H9 (cell line): Measurements from ENCODE around the gene PTTG2. TPM values are rescaled to one million over a fixed set of nuclear protein-coding genes. Genes with fewer than 3 reads are reported as not detected.

Source experiments
- DNase-seq: peaks from one replicate; pipeline ENCODE4 v3.0.0-alpha.2; 2017
- H2AFZ ChIP-seq: one replicate; pipeline ENCODE4 v1.6.1; 2013; ENCODE audit warnings: mild to moderate bottlenecking, low read length, control low read depth, moderate library complexity
- H2AK5ac ChIP-seq: 2 replicates; pipeline ENCODE4 v1.6.1; 2013; ENCODE audit warnings: low read length, control low read depth, mixed read lengths; ENCODE audit not compliant: insufficient read length
- H2BK120ac ChIP-seq: one replicate; pipeline ENCODE4 v1.6.1; 2013; ENCODE audit warnings: low read depth, mild to moderate bottlenecking, low read length, control low read depth, inconsistent platforms; ENCODE audit not compliant: poor library complexity, severe bottlenecking
- H2BK12ac ChIP-seq: 2 replicates; pipeline ENCODE4 v1.6.1; 2013; ENCODE audit warnings: low read length, control low read depth, mixed read lengths, low read depth; ENCODE audit not compliant: insufficient read length
- H2BK15ac ChIP-seq: 2 replicates; pipeline ENCODE4 v1.6.1; 2013; ENCODE audit warnings: low read depth, low read length, control low read depth
- H2BK20ac ChIP-seq: one replicate; pipeline ENCODE4 v1.6.1; 2013; ENCODE audit warnings: low read depth, mild to moderate bottlenecking, low read length, control low read depth, inconsistent platforms; ENCODE audit not compliant: poor library complexity, severe bottlenecking
- H2BK5ac ChIP-seq: 2 replicates; pipeline ENCODE4 v1.6.1; 2013; ENCODE audit warnings: low read length, control low read depth, mixed read lengths; ENCODE audit not compliant: insufficient read length
- H3K14ac ChIP-seq: 2 replicates; pipeline ENCODE4 v1.6.1; 2013; ENCODE audit warnings: low read length, control low read depth; ENCODE audit not compliant: insufficient read depth
- H3K18ac ChIP-seq: 2 replicates; pipeline ENCODE4 v1.6.1; 2013; ENCODE audit warnings: low read depth, mild to moderate bottlenecking, mixed read lengths, low read length, control low read depth; ENCODE audit not compliant: insufficient read length
- H3K23ac ChIP-seq: 2 replicates; pipeline ENCODE4 v1.6.1; 2013; ENCODE audit warnings: low read length, control low read depth, mixed read lengths, low read depth; ENCODE audit not compliant: insufficient read length
- H3K23me2 ChIP-seq: 2 replicates; pipeline ENCODE4 v1.6.1; 2013; ENCODE audit warnings: low read depth, mild to moderate bottlenecking, mixed read lengths, low read length, control low read depth; ENCODE audit not compliant: insufficient read length, poor library complexity, severe bottlenecking
- H3K27ac ChIP-seq: 2 replicates; pipeline ENCODE4 v1.5.1; 2013; ENCODE audit warnings: low read length, control low read depth, mixed read lengths, low read depth; ENCODE audit not compliant: insufficient read length
- H3K27me3 ChIP-seq: 2 replicates; pipeline ENCODE4 v1.6.1; 2013; ENCODE audit warnings: low read length, control low read depth, inconsistent platforms; ENCODE audit not compliant: insufficient read depth
- H3K4ac ChIP-seq: 2 replicates; pipeline ENCODE4 v1.6.1; 2013; ENCODE audit warnings: low read depth, mild to moderate bottlenecking, control low read depth, inconsistent platforms, low read length, moderate library complexity
- H3K4me1 ChIP-seq: 2 replicates; pipeline ENCODE4 v1.6.1; 2013; ENCODE audit warnings: low read length, control low read depth, inconsistent platforms; ENCODE audit not compliant: insufficient read depth
- H3K4me2 ChIP-seq: 2 replicates; pipeline ENCODE4 v1.6.1; 2013; ENCODE audit warnings: low read length, control low read depth, mixed read lengths; ENCODE audit not compliant: insufficient read length, insufficient read depth
- H3K56ac ChIP-seq: 2 replicates; pipeline ENCODE4 v1.6.1; 2013; ENCODE audit warnings: low read depth, mild to moderate bottlenecking, mixed read lengths, low read length, control low read depth; ENCODE audit not compliant: insufficient read length
- H3K79me1 ChIP-seq: 2 replicates; pipeline ENCODE4 v1.6.1; 2013; ENCODE audit warnings: low read depth, mild to moderate bottlenecking, moderate library complexity, low read length, control low read depth, inconsistent platforms; ENCODE audit not compliant: insufficient read depth, poor library complexity, severe bottlenecking
- H3K79me2 ChIP-seq: 2 replicates; pipeline ENCODE4 v1.6.1; 2013; ENCODE audit warnings: low read length, control low read depth, inconsistent platforms; ENCODE audit not compliant: insufficient read depth
- H3K9ac ChIP-seq: 2 replicates; pipeline ENCODE4 v1.6.1; 2013; ENCODE audit warnings: low read length, control low read depth, mixed read lengths; ENCODE audit not compliant: insufficient read length; ENCODE audit errors: extremely low read depth
- H3K9me3 ChIP-seq: one replicate; pipeline ENCODE4 v1.6.1; 2013; ENCODE audit warnings: low read depth, low read length, inconsistent platforms; ENCODE audit not compliant: control insufficient read depth
- H3T11ph ChIP-seq: one replicate; pipeline ENCODE4 v1.6.1; 2013; ENCODE audit warnings: mild to moderate bottlenecking, low read length, control low read depth, inconsistent platforms
- H4K20me1 ChIP-seq: one replicate; pipeline ENCODE4 v1.6.1; 2013; ENCODE audit not compliant: control insufficient read depth, insufficient read length, insufficient read depth
- H4K5ac ChIP-seq: 2 replicates; pipeline ENCODE4 v1.6.1; 2013; ENCODE audit warnings: low read depth, mild to moderate bottlenecking, mixed read lengths, low read length, control low read depth; ENCODE audit not compliant: insufficient read length
- H4K8ac ChIP-seq: replicated peaks from 2 replicates; pipeline ENCODE4 v1.6.1; 2013; ENCODE audit warnings: low read length, control low read depth, mixed read lengths, low read depth; ENCODE audit not compliant: insufficient read length
- H4K91ac ChIP-seq: 2 replicates; pipeline ENCODE4 v1.6.1; 2013; ENCODE audit warnings: low read depth, mild to moderate bottlenecking, moderate library complexity, mixed read lengths, low read length, control low read depth; ENCODE audit not compliant: insufficient read length
- H3K27ac Mint-ChIP-seq, 3 experiments: 2 replicates in 2 of 3; 3 replicates in 1 of 3; pipeline ENCODE4 v1.8.0; 2020 to 2021; ENCODE audit warnings: mixed read lengths in 3 of 3, mild to moderate bottlenecking in 1 of 3, moderate library complexity in 1 of 3
- H3K27me3 Mint-ChIP-seq: 2 replicates; pipeline ENCODE4 v1.8.0; 2021; ENCODE audit warnings: low read depth, mild to moderate bottlenecking, moderate library complexity, mixed read lengths
- H3K36me3 Mint-ChIP-seq, 3 experiments: 2 replicates in 2 of 3; 3 replicates in 1 of 3; pipeline ENCODE4 v1.8.0; 2020 to 2021; ENCODE audit warnings: low read depth in 3 of 3, mixed read lengths in 3 of 3; ENCODE audit not compliant: insufficient read depth in 1 of 3
- H3K4me1 Mint-ChIP-seq, 2 experiments: 2 replicates each; pipeline ENCODE4 v1.8.0; 2020; ENCODE audit warnings: mixed read lengths in 2 of 2
- H3K4me3 Mint-ChIP-seq, 2 experiments: 2 replicates in 1 of 2; 3 replicates in 1 of 2; pipeline ENCODE4 v1.8.0; 2020 to 2021; ENCODE audit warnings: mild to moderate bottlenecking in 2 of 2, mixed read lengths in 2 of 2, moderate library complexity in 1 of 2
- H3K9me3 Mint-ChIP-seq, 2 experiments: 2 replicates in 1 of 2; 3 replicates in 1 of 2; pipeline ENCODE4 v1.8.0; 2020; ENCODE audit warnings: mild to moderate bottlenecking in 2 of 2, mixed read lengths in 2 of 2, moderate library complexity in 1 of 2
- CTCF ChIP-seq: fragments of 200-600 bp; sonication (generic); conservative IDR thresholded peaks from 3 replicates; pipeline ENCODE4 v1.8.0; 2021; ENCODE audit warnings: antibody characterized with exemption, mild to moderate bottlenecking
- WGBS: extraction: QIAGEN DNeasy Blood & Tissue Kit; methylation state at CpG from one replicate; pipeline ENCODE4 v1.1.7; 2013; ENCODE audit warnings: missing lambda C conversion rate, low lambda C conversion rate, mixed read lengths; ENCODE audit not compliant: insufficient read length; ENCODE audit errors: extremely low coverage; 5-methylcytosine and 5-hydroxymethylcytosine counted together
- total RNA-seq: library from RNA; stranded (reverse); gene quantifications from 2 replicates; pipeline ENCODE4 v1.2.1, GENCODE V29; 2021

PTTG2 gene
- total RNA-seq, 1 experiment from 2014 or later: not detected

- no peaks in the 10 kb centered on the region for H3K9me3 ChIP-seq
- no peak overlapping the region for H3K23ac ChIP-seq
- H4K5ac ChIP-seq: no peak overlapping the region
- no peak for TF ChIP-seq CTCF
- H2BK12ac ChIP-seq: no peak overlapping the region
- no peak overlapping the region for H2BK120ac ChIP-seq
- H2AFZ ChIP-seq: no peak overlapping the region
- H4K8ac ChIP-seq: no peak overlapping the region
- no peak overlapping the region for H3K9ac ChIP-seq
- no peaks in the 10 kb centered on the region for H3K4me1 ChIP-seq
- H3K4me2 ChIP-seq: no peak overlapping the region
- no peak overlapping the region for H3K4me3 Mint-ChIP-seq
- H3K18ac ChIP-seq: no peak overlapping the region
- no peaks in the 10 kb centered on the region for H3K4me1 Mint-ChIP-seq
- H3K27ac Mint-ChIP-seq: no peak overlapping the region
- no peak overlapping the region for H3K14ac ChIP-seq
- H4K91ac ChIP-seq: no peak overlapping the region
- H3K4ac ChIP-seq: no peak overlapping the region
- H3K79me2 ChIP-seq: no peaks in the 10 kb centered on the region
- no peak for DNase-seq
- no peak overlapping the region for H2BK20ac ChIP-seq
- no peaks in the 10 kb centered on the region for H3K27me3 ChIP-seq
- no CpG with 5 or more reads among the region's 4 CpGs for WGBS
- no peaks in the 10 kb centered on the region for H4K20me1 ChIP-seq
- no peak overlapping the region for H2BK15ac ChIP-seq
- H3K9me3 Mint-ChIP-seq: peaks cover 3 to 4% of the 10 kb centered on the region in 2 experiments; a peak in 2 of 5 replicates
- H3K23me2 ChIP-seq: no peaks in the 10 kb centered on the region
- no peaks in the 10 kb centered on the region for H3K79me1 ChIP-seq
- H3T11ph ChIP-seq: no peak overlapping the region
- H3K27me3 Mint-ChIP-seq: no peaks in the 10 kb centered on the region
- H3K36me3 Mint-ChIP-seq: peaks cover 0 to 4% (median 0%) of the 10 kb centered on the region in 3 experiments; a peak in 1 of 7 replicates
- no peak overlapping the region for H3K27ac ChIP-seq
- H3K56ac ChIP-seq: no peak overlapping the region
- no peak overlapping the region for H2BK5ac ChIP-seq
- H2AK5ac ChIP-seq: no peak overlapping the region
These were observed 4.7 kb downstream of the PTTG2 start for GRCh38 chr4:37964734-37965457.
